ENCODE data around the gene GNAT2.

Gene GNAT2

DNA sequence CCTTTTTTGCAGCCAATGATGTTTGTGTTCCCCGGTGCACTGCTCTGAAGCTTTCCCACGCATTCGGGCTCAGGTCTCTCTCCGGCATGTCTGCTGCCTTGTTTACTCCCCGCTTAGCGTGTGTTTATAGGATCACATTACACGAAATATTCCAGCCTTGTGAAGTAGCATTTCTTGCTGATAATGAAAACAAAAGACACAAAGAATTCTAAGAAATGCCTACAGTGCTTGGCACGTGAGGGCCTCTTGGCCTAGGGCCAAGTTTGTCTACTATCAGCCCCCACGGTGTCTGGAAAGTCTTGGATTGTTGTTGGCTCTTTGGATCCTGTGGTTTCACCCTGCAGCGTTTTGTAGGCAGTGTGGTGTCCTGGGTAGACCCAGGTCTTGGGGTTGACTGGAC lies 25.3 kb upstream of the GNAT2 start:
- no peaks in the 10 kb centered on the region for H3K9me3 ChIP-seq (ENCODE audit: control insufficient read depth, insufficient read depth, low read length)
- H3K4me2 ChIP-seq (ENCODE audit: low read length) = no peak overlapping the region
- H3K4me3 ChIP-seq (ENCODE audit: low read length) = no peak overlapping the region
- no peaks in the 10 kb centered on the region for H3K36me3 ChIP-seq (ENCODE audit: control insufficient read depth, low read length)
- no peak overlapping the region for H3K27ac ChIP-seq (ENCODE audit: low read depth, low read length)
- no peak for TF ChIP-seq CTCF (IDR thresholded peaks at IDR 0.05; ENCODE audit: low read depth, low read length, poor library complexity, severe bottlenecking)
- TF ChIP-seq EZH2phosphoT487 (IDR thresholded peaks at IDR 0.05; ENCODE audit: borderline replicate concordance, low read length) = no peak
- H4K20me1 ChIP-seq (ENCODE audit: control insufficient read depth, insufficient read depth, low read depth, low read length) = no peaks in the 10 kb centered on the region
- no peaks in the 10 kb centered on the region for H3K9me2 ChIP-seq (replicated peaks; ENCODE audit: control insufficient read depth, low read length)
- no peaks in the 10 kb centered on the region for H3K27me3 ChIP-seq (ENCODE audit: control insufficient read depth, low read length)
- no peaks in the 10 kb centered on the region for H3F3A ChIP-seq (ENCODE audit: control insufficient read depth, insufficient read depth)
- peaks cover 11% of the 10 kb centered on the region for H3K4me1 ChIP-seq (ENCODE audit: control insufficient read depth, low read length)
- H3K79me2 ChIP-seq (ENCODE audit: control insufficient read depth, low read length) = no peaks in the 10 kb centered on the region

DNA sequence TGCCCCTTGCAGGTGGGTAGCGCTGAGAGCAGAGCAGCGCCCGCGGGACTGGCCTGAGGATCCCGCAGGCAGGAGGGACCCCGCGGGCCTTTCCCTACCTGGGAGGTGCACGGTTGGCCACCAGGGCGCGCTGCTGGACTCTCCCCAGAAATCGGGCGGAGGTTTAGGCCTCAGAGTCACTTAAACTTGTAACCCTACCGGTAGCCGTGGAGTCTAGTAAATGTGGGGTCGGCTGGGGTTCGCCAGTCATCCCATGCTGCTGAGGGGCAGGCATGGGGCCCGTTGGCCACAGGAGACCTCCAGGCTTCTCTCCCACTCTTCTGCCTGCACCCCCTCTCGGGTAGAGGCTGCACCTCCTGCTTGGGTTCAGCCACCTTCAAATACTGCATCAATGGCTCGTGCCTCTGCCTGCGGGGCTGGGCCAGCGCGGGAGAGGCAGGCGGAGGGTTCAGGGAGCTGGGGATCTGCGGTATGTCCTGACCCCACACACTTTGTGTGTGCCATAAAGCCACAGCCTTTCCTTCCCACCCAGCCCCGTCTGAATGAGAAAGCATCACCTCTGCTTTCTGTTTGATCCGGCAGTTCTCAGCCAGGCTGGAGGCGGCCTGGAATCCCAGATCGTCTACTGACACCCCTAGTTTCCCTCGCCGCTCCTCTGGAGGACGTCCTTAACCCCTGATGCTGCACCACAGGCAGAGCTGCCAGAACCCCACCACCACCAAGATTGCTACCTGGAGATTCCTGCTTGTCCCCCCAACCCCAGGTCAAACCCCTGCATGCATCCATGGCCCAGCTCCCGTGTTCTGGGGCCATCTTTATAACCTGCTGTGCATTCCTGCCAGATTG lies 24.2 kb upstream of the GNAT2 start:
- H3K27ac ChIP-seq (ENCODE audit: low read depth, low read length) = no peak overlapping the region
- H3K9me3 ChIP-seq (ENCODE audit: control insufficient read depth, insufficient read depth, low read length) = no peaks in the 10 kb centered on the region
- no peaks in the 10 kb centered on the region for H3K27me3 ChIP-seq (ENCODE audit: control insufficient read depth, low read length)
- no peaks in the 10 kb centered on the region for H3F3A ChIP-seq (ENCODE audit: control insufficient read depth, insufficient read depth)
- TF ChIP-seq CTCF (IDR thresholded peaks at IDR 0.05; ENCODE audit: low read depth, low read length, poor library complexity, severe bottlenecking) = peak; percentile 91
- no peak for TF ChIP-seq EZH2phosphoT487 (IDR thresholded peaks at IDR 0.05; ENCODE audit: borderline replicate concordance, low read length)
- H3K4me2 ChIP-seq (ENCODE audit: low read length) = peak overlapping the region; percentile 28; the same call in 1 of the 2 replicates
- H4K20me1 ChIP-seq (ENCODE audit: control insufficient read depth, insufficient read depth, low read depth, low read length) = no peaks in the 10 kb centered on the region
- H3K36me3 ChIP-seq (ENCODE audit: control insufficient read depth, low read length) = no peaks in the 10 kb centered on the region
- no peaks in the 10 kb centered on the region for H3K79me2 ChIP-seq (ENCODE audit: control insufficient read depth, low read length)
- no peaks in the 10 kb centered on the region for H3K9me2 ChIP-seq (replicated peaks; ENCODE audit: control insufficient read depth, low read length)
- no peak overlapping the region for H3K4me3 ChIP-seq (ENCODE audit: low read length)
- peaks cover 7% of the 10 kb centered on the region for H3K4me1 ChIP-seq (ENCODE audit: control insufficient read depth, low read length)

GRCh38 chr1:109642626-109643025 lies 23.2 kb upstream of the GNAT2 start:
- Histone ChIP-seq H3K9me2 (replicated peaks; ENCODE audit: control insufficient read depth, low read length) (no peaks in the 10 kb centered on the region), H3F3A (ENCODE audit: control insufficient read depth, insufficient read depth) (no peaks in the 10 kb centered on the region), H3K4me3 (ENCODE audit: low read length) (no peak overlapping the region), H3K9me3 (ENCODE audit: control insufficient read depth, insufficient read depth, low read length) (no peaks in the 10 kb centered on the region), H3K27ac (ENCODE audit: low read depth, low read length) (no peak overlapping the region), H4K20me1 (ENCODE audit: control insufficient read depth, insufficient read depth, low read depth, low read length) (no peaks in the 10 kb centered on the region), H3K27me3 (ENCODE audit: control insufficient read depth, low read length) (no peaks in the 10 kb centered on the region), H3K4me1 (ENCODE audit: control insufficient read depth, low read length) (peaks cover 7% of the 10 kb centered on the region), H3K4me2 (ENCODE audit: low read length) (no peak overlapping the region), H3K36me3 (ENCODE audit: control insufficient read depth, low read length) (no peaks in the 10 kb centered on the region), H3K79me2 (ENCODE audit: control insufficient read depth, low read length) (no peaks in the 10 kb centered on the region)
- TF ChIP-seq EZH2phosphoT487 (IDR thresholded peaks at IDR 0.05; ENCODE audit: borderline replicate concordance, low read length) (no peak), CTCF (IDR thresholded peaks at IDR 0.05; ENCODE audit: low read depth, low read length, poor library complexity, severe bottlenecking) (no peak)
